HG03097 (cell line): ENCODE measurements around the gene KNCN.

Experiments
- ATAC-seq: cut with Tn5 transposase; IDR thresholded peaks from one replicate; pipeline ENCODE4 v1.9.1; 2021; ENCODE audit not compliant: unreplicated experiment, low FRiP score

The KNCN gene

DNA sequence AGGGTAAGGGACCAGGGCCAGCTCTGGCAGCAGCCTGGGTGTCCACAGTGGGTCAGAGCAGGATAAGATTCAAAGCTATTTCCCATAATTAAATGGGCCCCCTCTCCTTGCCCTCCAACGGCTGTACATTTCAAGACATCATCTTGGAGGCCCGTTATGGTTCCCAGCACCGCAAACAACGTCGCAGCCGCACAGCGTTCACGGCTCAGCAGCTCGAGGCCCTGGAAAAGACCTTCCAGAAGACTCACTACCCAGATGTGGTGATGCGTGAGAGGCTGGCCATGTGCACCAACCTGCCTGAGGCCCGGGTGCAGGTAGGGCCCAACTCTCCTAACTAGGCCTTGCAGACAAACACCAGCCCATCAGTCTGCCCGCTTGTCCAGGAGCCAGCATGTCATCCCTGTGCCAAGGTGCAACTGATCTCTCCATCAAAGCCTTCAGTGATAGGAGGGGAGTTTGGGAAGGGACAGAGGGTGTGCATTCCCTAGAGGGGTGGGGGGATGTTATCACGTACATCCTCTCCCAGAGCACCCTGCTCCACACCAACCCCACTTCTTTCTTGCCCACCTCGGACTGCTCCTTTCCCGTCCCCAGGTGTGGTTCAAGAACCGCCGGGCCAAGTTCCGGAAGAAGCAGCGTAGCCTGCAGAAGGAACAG lies 41.0 kb downstream of the KNCN start:
- no peak for ATAC-seq

- no peak for ATAC-seq
These were observed 42.7 kb downstream of the KNCN start for GRCh38 chr1:46508757-46509156.

DNA sequence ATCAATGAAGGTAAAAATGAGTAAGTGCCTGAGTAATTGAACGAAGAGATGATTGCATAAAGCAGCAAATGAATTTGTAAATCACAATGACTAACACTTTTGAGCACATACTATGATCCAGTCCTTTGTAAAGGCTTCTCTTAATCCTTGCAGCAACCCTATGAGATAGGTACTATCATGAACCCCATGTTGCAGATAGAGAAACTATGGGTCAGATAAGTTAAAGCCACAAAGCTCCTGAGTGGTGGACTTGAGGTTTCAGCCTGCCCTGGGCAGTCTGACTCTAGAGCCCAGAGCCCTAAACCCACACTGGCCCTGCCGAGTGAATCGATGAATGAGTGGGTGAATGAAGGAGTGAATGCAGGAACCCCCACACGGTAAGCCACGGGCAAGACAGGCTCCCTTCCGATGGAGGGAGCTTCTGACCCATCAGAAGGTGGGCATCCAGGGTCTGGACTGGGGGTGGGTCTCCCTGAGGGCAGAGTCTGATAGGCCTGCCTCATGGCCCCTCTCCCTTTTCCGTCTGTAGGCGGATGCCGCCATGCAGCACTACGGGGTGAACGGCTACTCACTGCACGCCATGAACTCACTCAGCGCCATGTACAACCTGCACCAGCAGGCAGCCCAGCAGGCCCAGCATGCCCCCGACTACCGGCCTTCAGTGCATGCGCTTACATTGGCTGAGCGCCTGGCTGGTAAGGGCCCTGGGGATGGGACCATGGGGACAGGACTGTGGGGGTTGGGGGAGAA lies 44.8 kb downstream of the KNCN start:
- no peak for ATAC-seq

DNA sequence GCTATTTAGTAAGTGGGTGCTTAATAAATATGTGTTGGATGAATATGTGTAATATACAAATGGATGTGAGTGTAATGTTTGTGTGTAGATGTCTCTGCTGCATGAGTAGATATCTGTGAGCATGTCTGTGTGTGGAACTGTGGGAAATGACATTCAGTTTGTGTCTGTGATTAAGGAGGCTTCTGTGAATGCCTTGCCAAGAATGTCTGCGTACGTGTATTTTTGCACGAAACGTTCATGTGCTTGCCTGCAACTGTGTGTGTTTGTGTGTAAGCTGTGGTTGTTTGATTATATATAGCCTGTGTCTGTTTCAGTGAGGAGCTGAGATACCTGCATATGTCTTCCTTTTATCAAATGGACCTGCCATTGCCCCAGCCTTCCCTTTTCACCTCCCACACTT lies 48.0 kb downstream of the KNCN start:
- ATAC-seq, result no peak

- no peak for ATAC-seq
These were observed 49.9 kb downstream of the KNCN start for GRCh38 chr1:46501528-46501927.

DNA sequence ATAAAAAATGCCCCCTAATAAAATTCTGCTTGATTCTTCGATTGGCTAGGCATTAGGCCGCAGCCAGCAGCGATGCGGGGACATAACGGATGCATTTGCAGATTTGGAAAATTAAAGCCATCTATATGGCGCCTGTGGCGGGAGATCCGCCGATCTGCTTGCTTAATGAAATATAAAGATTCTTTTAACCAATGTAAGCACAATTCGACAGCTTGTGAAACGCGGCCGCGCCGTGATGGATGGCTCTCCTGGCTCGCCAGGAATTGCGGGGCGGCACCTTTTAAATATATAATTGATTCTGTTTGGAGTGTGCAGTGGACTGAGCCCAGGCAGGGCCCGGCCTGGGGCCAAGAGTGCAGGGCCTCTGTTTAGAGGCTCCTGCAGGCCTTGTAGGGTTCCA lies 53.8 kb downstream of the KNCN start:
- no peak for ATAC-seq

DNA sequence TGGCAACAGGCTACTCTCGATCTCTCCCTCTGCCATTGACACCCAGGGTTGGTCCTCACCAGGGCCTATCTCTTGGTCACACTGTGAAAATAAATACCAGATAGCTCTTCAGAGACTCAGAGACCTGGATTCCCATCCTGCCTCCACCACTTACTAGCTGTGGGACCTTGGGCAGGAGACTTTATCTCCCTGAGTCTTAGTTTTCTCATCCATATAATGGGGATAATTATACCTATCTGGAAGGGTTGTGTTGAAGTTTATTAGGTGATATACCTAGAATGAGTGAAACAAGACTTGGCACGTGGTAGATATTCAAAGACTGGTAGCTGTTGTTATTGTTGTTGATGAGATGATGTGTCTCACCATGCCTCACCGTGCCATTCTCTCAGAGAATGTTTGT lies 54.4 kb downstream of the KNCN start:
- no peak for ATAC-seq

GRCh38 chr1:46496505-46496904 lies 54.9 kb downstream of the KNCN start:
- no peak for ATAC-seq

DNA sequence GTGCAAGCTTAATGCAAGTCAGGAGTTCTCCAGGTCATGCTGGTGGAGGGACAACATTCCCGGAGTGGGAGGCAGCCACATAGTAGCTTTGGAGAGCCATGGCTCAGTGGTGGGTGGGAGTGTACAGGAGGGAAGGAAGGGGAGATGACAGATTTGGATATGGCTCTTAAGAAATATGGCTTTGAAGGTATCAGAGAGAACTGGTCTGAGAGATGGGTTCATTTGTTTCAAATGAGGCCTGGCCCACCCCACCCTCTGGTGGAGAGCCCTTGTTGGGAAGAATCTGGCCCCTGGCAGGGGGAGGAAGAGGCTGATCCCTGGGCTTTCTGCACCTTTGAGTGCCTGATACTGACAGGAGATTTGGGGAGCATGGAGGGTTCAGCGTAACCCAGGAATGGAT lies 55.7 kb downstream of the KNCN start:
- no peak for ATAC-seq
